PC-9 (cell line): Measurements from ENCODE around the gene ZNF446. TPM values are rescaled to one million over a fixed set of nuclear protein-coding genes. Genes with fewer than 3 reads are reported as not detected.

ENCODE experiments used
- BruUV-seq: library from RNA; stranded (reverse); fragments of 400-500 nt; replicated peaks from 2 replicates; lab custom pipeline; 2021; lab: Mats Ljungman, UMichigan
- CTCF ChIA-PET: fragments of 300-600 bp; sonication (Branson Sonifier 250); formaldehyde crosslinking; loops from one replicate; lab custom pipeline; 2022; ENCODE audit warnings: antibody characterized with exemption; lab: Charles Lee
- POLR2A ChIA-PET: fragments of 300-600 bp; sonication (Branson Sonifier 250); formaldehyde crosslinking; loops from one replicate; lab custom pipeline; 2022; ENCODE audit warnings: antibody characterized with exemption; ENCODE audit not compliant: unreplicated experiment; lab: Charles Lee
- DNase-seq, 2 experiments: peaks; one replicate each; pipeline versions ENCODE4 v3.0.0 to v3.0.0-alpha.2; 2015 to 2022; ENCODE audit warnings: mixed read lengths in 1 of 2
- H2AFZ ChIP-seq: fragments of 200-600 bp; sonication (generic); 2 replicates; pipeline ENCODE4 v1.8.1; 2017; ENCODE audit warnings: antibody characterized with exemption
- H3F3A ChIP-seq: fragments of 200-600 bp; sonication (generic); 2 replicates; pipeline ENCODE4 v1.8.1; 2017; ENCODE audit warnings: antibody characterized with exemption, mild to moderate bottlenecking, low read depth; ENCODE audit not compliant: insufficient read depth
- H3K27ac ChIP-seq: fragments of 200-600 bp; sonication (generic); 2 replicates; pipeline ENCODE4 v1.6.1; 2016; ENCODE audit warnings: mixed run types
- H3K27me3 ChIP-seq: fragments of 200-600 bp; sonication (generic); 2 replicates; pipeline ENCODE4 v1.6.1; 2016; ENCODE audit warnings: low read depth, mixed run types; ENCODE audit not compliant: insufficient read depth
- H3K36me3 ChIP-seq: fragments of 200-600 bp; sonication (generic); 2 replicates; pipeline ENCODE4 v1.6.1; 2016; ENCODE audit warnings: low read depth, mixed run types
- H3K4me1 ChIP-seq: fragments of 200-600 bp; sonication (generic); replicated peaks from 2 replicates; pipeline ENCODE4 v1.6.1; 2016; ENCODE audit warnings: mixed run types; ENCODE audit not compliant: insufficient read depth
- H3K4me2 ChIP-seq: fragments of 200-600 bp; sonication (generic); 2 replicates; pipeline ENCODE4 v1.6.1; 2017; ENCODE audit warnings: mixed run types
- H3K4me3 ChIP-seq: fragments of 200-600 bp; sonication (generic); 2 replicates; pipeline ENCODE4 v1.6.1; 2016; ENCODE audit warnings: mixed run types
- H3K79me2 ChIP-seq: fragments of 200-600 bp; sonication (generic); 2 replicates; pipeline ENCODE4 v1.6.1; 2017; ENCODE audit warnings: low read depth, mixed run types
- H3K9me2 ChIP-seq: fragments of 200-600 bp; sonication (generic); 2 replicates; pipeline ENCODE4 v1.8.1; 2017; ENCODE audit warnings: mild to moderate bottlenecking; ENCODE audit not compliant: insufficient read depth
- H3K9me3 ChIP-seq: fragments of 200-600 bp; sonication (generic); 2 replicates; pipeline ENCODE4 v1.8.1; 2016; ENCODE audit warnings: low read depth; ENCODE audit not compliant: insufficient read depth
- H4K20me1 ChIP-seq: fragments of 200-600 bp; sonication (generic); 2 replicates; pipeline ENCODE4 v1.8.1; 2017; ENCODE audit not compliant: insufficient read depth
- EZH2 ChIP-seq: fragments of 200-600 bp; sonication (generic); IDR thresholded peaks from 2 replicates; pipeline ENCODE4 v1.8.0; 2017; ENCODE audit warnings: antibody characterized with exemption, low read depth
- intact Hi-C: fragments of 100-400 bp; cut with micrococcal nuclease; formaldehyde crosslinking; loops from one replicate; pipeline ENCODE4 v1.10.0; 2022; ENCODE audit not compliant: unreplicated experiment
- total RNA-seq: library from RNA; stranded (reverse); gene quantifications from 2 replicates; pipeline ENCODE4 v1.2.3, GENCODE V29; 2021
- TF ChIP-seq, protein P1 (sequence below): fragments of 200-600 bp; sonication (generic); conservative IDR thresholded peaks from 2 replicates; pipeline ENCODE4 v1.6.1; 2017; ENCODE audit warnings: mixed run types, antibody characterized with exemption, mild to moderate bottlenecking, moderate library complexity

Gene ZNF446
- total RNA-seq, 1 experiment from 2014 or later, result 11.0 TPM

- Histone ChIP-seq H3K27ac (no peak overlapping the region), H3K4me2 (no peak overlapping the region), H3F3A (peaks cover 14% of the 10 kb centered on the region; the same call in 1 of the 2 replicates), H3K27me3 (no peaks in the 10 kb centered on the region), H3K4me3 (no peak overlapping the region), H4K20me1 (no peaks in the 10 kb centered on the region), H3K4me1 (peaks cover 10% of the 10 kb centered on the region), H3K9me3 (no peaks in the 10 kb centered on the region), H2AFZ (no peak overlapping the region), H3K9me2 (no peaks in the 10 kb centered on the region), H3K79me2 (peaks cover 18% of the 10 kb centered on the region), H3K36me3 (no peaks in the 10 kb centered on the region)
- no peak for DNase-seq
- intact Hi-C loops, result loop anchor here (5.0 kb wide), 1 partner anchor 1414 kb away; no protein-coding TSS in a partner anchor
- ChIA-PET CTCF (no interaction called here), POLR2A (no interaction called here)
- TF ChIP-seq EZH2, result no peak
- TF ChIP-seq, protein P1, sequence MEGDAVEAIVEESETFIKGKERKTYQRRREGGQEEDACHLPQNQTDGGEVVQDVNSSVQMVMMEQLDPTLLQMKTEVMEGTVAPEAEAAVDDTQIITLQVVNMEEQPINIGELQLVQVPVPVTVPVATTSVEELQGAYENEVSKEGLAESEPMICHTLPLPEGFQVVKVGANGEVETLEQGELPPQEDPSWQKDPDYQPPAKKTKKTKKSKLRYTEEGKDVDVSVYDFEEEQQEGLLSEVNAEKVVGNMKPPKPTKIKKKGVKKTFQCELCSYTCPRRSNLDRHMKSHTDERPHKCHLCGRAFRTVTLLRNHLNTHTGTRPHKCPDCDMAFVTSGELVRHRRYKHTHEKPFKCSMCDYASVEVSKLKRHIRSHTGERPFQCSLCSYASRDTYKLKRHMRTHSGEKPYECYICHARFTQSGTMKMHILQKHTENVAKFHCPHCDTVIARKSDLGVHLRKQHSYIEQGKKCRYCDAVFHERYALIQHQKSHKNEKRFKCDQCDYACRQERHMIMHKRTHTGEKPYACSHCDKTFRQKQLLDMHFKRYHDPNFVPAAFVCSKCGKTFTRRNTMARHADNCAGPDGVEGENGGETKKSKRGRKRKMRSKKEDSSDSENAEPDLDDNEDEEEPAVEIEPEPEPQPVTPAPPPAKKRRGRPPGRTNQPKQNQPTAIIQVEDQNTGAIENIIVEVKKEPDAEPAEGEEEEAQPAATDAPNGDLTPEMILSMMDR, result no peak
- BruUV-seq, result TSS peak; percentile 13
These were observed 40.2 kb downstream of the ZNF446 start for GRCh38 chr19:58516246-58516836.

GRCh38 chr19:58516964-58517833 is 41.0 kb downstream of the ZNF446 start:
- H2AFZ ChIP-seq, result no peak overlapping the region
- DNase-seq, result no peak
- peaks cover 10% of the 10 kb centered on the region for H3K4me1 ChIP-seq
- POLR2A ChIA-PET, result no interaction called here
- peaks cover 14% of the 10 kb centered on the region; the same call in 1 of the 2 replicates for H3F3A ChIP-seq
- TF ChIP-seq, protein P1, result no peak
- no peak for TF ChIP-seq EZH2
- H3K79me2 ChIP-seq, result peaks cover 18% of the 10 kb centered on the region
- H3K36me3 ChIP-seq, result no peaks in the 10 kb centered on the region
- H3K4me3 ChIP-seq, result no peak overlapping the region
- BruUV-seq, result no TSS peak
- CTCF ChIA-PET, result no interaction called here
- H3K27ac ChIP-seq, result no peak overlapping the region
- no peak overlapping the region for H3K4me2 ChIP-seq
- H3K9me2 ChIP-seq, result no peaks in the 10 kb centered on the region
- H4K20me1 ChIP-seq, result no peaks in the 10 kb centered on the region
- intact Hi-C loops, result loop anchor here (5.0 kb wide), 1 partner anchor 1415 kb away; no protein-coding TSS in a partner anchor
- H3K27me3 ChIP-seq, result no peaks in the 10 kb centered on the region
- H3K9me3 ChIP-seq, result no peaks in the 10 kb centered on the region

DNA sequence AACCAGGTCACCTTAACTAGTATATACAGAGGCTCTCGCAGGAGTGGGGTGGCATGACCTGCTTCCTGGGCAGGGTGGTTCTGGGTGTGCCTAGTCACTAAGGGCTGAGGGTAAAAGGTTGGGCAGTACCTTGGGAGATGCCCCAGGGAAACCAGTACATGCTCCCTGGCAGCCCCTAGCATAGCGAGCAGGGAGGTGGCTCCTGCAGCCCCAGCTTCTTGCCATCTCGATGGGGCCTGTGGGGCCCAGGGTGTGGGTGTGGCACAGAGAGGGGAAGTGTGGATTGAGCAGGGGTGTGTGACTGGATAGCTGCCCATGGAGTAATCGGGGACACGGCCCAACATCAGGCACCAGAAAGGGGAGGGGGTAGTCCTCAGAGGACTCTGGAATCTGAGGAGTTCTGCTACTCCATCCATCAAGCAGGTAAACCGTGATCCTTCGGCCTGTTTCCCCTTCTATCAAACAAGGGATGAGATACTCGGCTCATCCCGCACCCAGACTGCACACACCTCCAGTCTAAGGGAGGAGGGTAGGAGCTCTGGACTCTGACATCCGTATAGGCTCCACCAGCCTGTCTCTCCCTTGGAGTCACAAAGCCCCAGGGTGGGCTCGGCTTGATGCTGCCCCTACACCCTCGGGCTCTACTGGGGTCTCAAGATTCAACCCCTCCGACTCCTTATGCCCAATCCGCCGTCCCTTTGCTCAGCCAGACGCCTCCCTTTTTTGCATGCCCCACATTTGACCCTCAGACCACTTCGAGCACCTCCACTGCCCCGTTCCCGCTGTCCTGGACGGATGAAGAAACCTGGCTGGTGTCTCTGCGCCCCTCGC is 42.3 kb downstream of the ZNF446 start:
- no peaks in the 10 kb centered on the region for H3K27me3 ChIP-seq
- no peak for DNase-seq
- no peaks in the 10 kb centered on the region for H3K9me2 ChIP-seq
- no peaks in the 10 kb centered on the region for H4K20me1 ChIP-seq
- TSS peak; percentile 37 for BruUV-seq
- peaks cover 14% of the 10 kb centered on the region; the same call in 1 of the 2 replicates for H3F3A ChIP-seq
- H2AFZ ChIP-seq, result peak overlapping the region; percentile 92
- POLR2A ChIA-PET, result interaction anchor here (0.6 to 1.4 kb wide), 4 partner anchors 110 to 299 kb away, joined by 3 to 9 read pairs (median 6); partner anchors contain the start of genes ZNF497 and ZNF584
- intact Hi-C loops, result loop anchor here (1.0 to 5.0 kb wide), 6 partner anchors 42 to 1416 kb away; partner anchors contain the start of genes ZNF274, ZNF446, ZNF544 and ZSCAN22
- peak overlapping the region; percentile 68; the same call in 1 of the 2 replicates for H3K27ac ChIP-seq
- peaks cover 18% of the 10 kb centered on the region for H3K79me2 ChIP-seq
- no peaks in the 10 kb centered on the region for H3K36me3 ChIP-seq
- CTCF ChIA-PET, result interaction anchor here (1.0 to 1.6 kb wide), 2 partner anchors 192 to 517 kb away, joined by 3 to 4 read pairs; partner anchors contain the start of gene ZSCAN22
- H3K4me3 ChIP-seq, result peak overlapping the region; percentile 83
- H3K4me1 ChIP-seq, result peaks cover 10% of the 10 kb centered on the region
- H3K9me3 ChIP-seq, result no peaks in the 10 kb centered on the region
- peak overlapping the region; percentile 95 for H3K4me2 ChIP-seq
- TF ChIP-seq, protein P1, result no peak
